Activated CD4-positive, alpha-beta T cell treated with anti-CD3 and anti-CD28 coated beads for 4 hours (primary cell): ENCODE measurements around the gene TM7SF2.

Experiments
- DNase-seq, 2 donors: peaks; one replicate each; pipeline ENCODE4 v3.0.0-alpha.2; 2020

The TM7SF2 gene

GRCh38 chr11:65090628-65091027, 21.0 kb upstream of the TM7SF2 start:
- no peak for DNase-seq

- no peak for DNase-seq
Observed at GRCh38 chr11:65095427-65095826, 16.2 kb upstream of the TM7SF2 start.

GRCh38 chr11:65095974-65096806, 15.5 kb upstream of the TM7SF2 start, which contains the start of gene VPS51:
Gene VPS51 (plus strand): TSS chr11:65096214. CDS start chr11:65096251, 37 bp downstream.
- DNase-seq, result peak; percentile 83 to 86

- no peak for DNase-seq
Observed at GRCh38 chr11:65096926-65097325, 14.7 kb upstream of the TM7SF2 start.

- DNase-seq, result no peak
Observed at GRCh38 chr11:65100674-65101350, 10.9 kb upstream of the TM7SF2 start.

GRCh38 chr11:65102142-65103095, 9.3 kb upstream of the TM7SF2 start:
- no peak for DNase-seq

GRCh38 chr11:65103476-65103875, 8.2 kb upstream of the TM7SF2 start:
- no peak for DNase-seq

- no peak for DNase-seq
Observed at GRCh38 chr11:65104628-65105027, 7.0 kb upstream of the TM7SF2 start.

- DNase-seq, result no peak
Observed at GRCh38 chr11:65107078-65107477, 4.6 kb upstream of the TM7SF2 start.

GRCh38 chr11:65107751-65108468, 3.8 kb upstream of the TM7SF2 start:
- no peak for DNase-seq

- no peak for DNase-seq
Observed at GRCh38 chr11:65108469-65109123, 3.1 kb upstream of the TM7SF2 start.

GRCh38 chr11:65109231-65110198, 2.2 kb upstream of the TM7SF2 start:
- no peak for DNase-seq

- DNase-seq, result peak; percentile 84 to 99
Observed at GRCh38 chr11:65110354-65110861, 1.3 kb upstream of the TM7SF2 start.

GRCh38 chr11:65111159-65111743, 421 bp upstream of the TM7SF2 start:
- no peak for DNase-seq

GRCh38 chr11:65112546-65113360, 1.1 kb downstream of the TM7SF2 start:
- peak; percentile 70 to 72 for DNase-seq

- DNase-seq, result no peak
Observed at GRCh38 chr11:65113361-65113756, 1.7 kb downstream of the TM7SF2 start.

GRCh38 chr11:65113839-65114238, 2.2 kb downstream of the TM7SF2 start:
- no peak for DNase-seq

- no peak for DNase-seq
Observed at GRCh38 chr11:65114538-65115171, 3.0 kb downstream of the TM7SF2 start.
